Measurements from ENCODE around the gene CCSAP. TPM values are rescaled to one million over a fixed set of nuclear protein-coding genes. Genes with fewer than 3 reads are reported as not detected.
A peak's percentile ranks its signal among the peaks of the same experiment; 100 is the strongest.

CCSAP gene
- total RNA-seq, 4 donors from 2014 or later, result 7.2 to 18.1 (median 11.5) TPM

DNA sequence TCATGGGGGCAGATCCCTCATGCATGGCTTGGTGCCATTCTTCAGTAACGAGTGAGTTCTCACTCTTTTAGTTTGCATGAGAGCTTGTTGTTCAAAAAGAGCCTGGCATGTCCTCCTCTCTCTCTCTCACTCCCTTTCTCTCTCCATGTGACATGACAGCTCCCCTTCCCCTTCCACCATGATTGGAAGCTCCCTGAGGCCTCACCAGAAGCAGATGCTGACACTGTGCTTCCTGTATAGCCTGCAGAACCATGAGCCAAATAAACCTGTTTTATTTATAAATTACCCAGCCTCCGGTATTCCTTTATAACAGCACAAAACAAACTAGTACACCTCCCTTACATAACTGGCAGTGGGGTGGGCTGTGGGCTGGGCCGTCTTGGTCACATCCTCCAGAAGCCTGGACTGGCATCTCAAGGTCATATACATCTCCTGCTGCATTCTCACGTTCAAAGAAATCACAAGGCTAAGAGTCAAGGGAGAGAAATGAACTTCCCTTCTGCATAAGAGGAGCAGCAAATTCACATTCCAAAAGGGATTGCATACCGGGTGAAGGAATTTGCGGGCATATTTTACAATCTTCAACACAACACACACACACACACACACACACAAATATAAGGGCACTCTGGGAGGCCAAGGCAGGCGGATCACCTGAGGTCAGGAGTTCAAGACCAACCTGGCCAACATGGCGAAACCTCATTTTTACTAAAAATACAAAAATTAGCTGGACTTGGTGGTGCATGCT is 2.3 kb upstream of the CCSAP start:
- DNase-seq (ENCODE audit: low spot score in 2 of 2), result no peak
- peaks cover 0 to 28% (median 3%) of the 10 kb centered on the region in 4 donors for H3K4me1 ChIP-seq
- H3K36me3 ChIP-seq, result no peaks in the 10 kb centered on the region
- WGBS, 2 donors, result 74 to 77% methylated on average over 8 of the region's 8 CpGs
- H3K27me3 ChIP-seq, result peaks cover 0 to 9% of the 10 kb centered on the region in 2 donors
- TF ChIP-seq EP300 (IDR thresholded peaks at IDR 0.05) (no peak), POLR2A (IDR thresholded peaks at IDR 0.05) (no peak)
- TF ChIP-seq, protein P1, sequence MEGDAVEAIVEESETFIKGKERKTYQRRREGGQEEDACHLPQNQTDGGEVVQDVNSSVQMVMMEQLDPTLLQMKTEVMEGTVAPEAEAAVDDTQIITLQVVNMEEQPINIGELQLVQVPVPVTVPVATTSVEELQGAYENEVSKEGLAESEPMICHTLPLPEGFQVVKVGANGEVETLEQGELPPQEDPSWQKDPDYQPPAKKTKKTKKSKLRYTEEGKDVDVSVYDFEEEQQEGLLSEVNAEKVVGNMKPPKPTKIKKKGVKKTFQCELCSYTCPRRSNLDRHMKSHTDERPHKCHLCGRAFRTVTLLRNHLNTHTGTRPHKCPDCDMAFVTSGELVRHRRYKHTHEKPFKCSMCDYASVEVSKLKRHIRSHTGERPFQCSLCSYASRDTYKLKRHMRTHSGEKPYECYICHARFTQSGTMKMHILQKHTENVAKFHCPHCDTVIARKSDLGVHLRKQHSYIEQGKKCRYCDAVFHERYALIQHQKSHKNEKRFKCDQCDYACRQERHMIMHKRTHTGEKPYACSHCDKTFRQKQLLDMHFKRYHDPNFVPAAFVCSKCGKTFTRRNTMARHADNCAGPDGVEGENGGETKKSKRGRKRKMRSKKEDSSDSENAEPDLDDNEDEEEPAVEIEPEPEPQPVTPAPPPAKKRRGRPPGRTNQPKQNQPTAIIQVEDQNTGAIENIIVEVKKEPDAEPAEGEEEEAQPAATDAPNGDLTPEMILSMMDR (IDR thresholded peaks at IDR 0.05), result no peak
- H3K4me3 ChIP-seq, result no peak overlapping the region
- H3K9me3 ChIP-seq, result no peaks in the 10 kb centered on the region
- H3K27ac ChIP-seq, result no peak overlapping the region

DNA sequence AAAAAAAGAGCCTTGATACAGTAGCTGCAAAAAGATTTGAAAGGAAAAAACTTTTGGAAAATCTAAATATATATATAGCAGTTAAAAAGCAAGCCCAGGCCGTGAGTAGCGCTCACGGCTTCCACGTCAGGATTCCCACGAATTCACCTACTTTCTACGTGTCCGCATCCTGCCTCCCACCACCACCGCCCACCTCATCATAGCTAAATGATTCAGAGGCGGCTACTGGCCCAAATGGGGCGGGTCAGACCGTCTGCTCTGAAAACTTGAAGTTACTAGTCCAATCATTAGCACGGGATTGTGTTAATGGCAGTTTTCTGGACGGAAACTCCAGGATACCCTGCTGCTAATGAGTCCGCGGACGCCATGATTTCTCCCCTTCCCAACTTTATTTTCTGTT is 1.3 kb upstream of the CCSAP start:
- no peak for DNase-seq (ENCODE audit: low spot score in 2 of 2)
- no peaks in the 10 kb centered on the region for H3K36me3 ChIP-seq
- TF ChIP-seq POLR2A (IDR thresholded peaks at IDR 0.05), result no peak
- TF ChIP-seq EP300 (IDR thresholded peaks at IDR 0.05), result no peak
- TF ChIP-seq, protein P1 (IDR thresholded peaks at IDR 0.05), result no peak
- peaks cover 0 to 4% of the 10 kb centered on the region in 2 donors for H3K27me3 ChIP-seq
- H3K9me3 ChIP-seq, result no peaks in the 10 kb centered on the region
- peak overlapping the region in 2 of 4 donors; percentile 85 to 93 for H3K4me3 ChIP-seq
- H3K27ac ChIP-seq, result no peak overlapping the region
- peaks cover 0 to 29% (median 3%) of the 10 kb centered on the region in 4 donors for H3K4me1 ChIP-seq
- 73 to 82% methylated on average over 16 of the region's 16 CpGs for WGBS, 2 donors

DNA sequence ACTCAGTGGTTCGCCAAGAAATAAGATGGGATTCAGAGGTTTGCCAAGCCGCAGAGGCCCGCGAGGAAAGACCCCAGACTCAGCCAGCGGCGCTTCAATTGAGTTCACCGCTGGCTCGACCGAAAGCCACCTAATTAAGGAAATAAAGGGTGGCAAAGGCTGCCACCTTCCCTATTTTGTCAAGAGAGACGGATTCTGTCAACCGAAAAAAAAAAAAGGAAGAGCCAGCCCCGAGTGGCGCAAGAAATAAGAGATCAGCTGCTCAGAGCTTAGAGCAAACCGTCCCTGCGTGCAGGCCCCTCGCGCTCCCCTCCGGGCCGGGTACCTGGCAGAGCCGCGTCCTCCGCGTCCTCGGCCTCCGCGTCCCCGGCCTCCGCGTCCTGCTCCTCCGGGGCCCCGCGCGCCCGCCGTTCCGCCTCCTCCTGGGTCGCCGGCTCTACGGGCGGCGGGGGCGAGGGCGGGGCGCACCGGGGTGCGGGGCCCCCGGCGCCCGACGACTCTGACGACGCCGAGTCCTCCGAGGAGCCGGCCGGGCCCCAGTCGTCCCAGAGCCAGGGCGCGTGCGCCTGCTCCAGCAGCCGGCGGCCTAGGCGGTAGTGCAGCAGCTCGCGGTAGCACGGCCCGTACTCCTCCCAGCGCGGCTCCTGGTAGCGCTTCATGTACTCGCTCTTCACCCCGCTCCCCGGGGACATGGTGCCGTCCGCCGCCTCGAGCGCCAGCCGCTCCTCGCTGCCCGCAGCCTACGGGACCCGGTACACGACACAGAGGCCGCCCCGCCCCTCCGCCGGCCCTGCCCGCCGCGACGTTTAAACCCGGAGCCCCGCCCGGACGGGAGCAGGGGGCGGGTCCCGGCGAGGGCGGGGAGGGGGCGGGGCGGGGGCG is 832 bp downstream of the CCSAP start:
- TF ChIP-seq EP300 (IDR thresholded peaks at IDR 0.05), result peak in 1 of 2 donors; percentile 90
- TF ChIP-seq, protein P1 (IDR thresholded peaks at IDR 0.05), result peak in 1 of 5 experiments; percentile 12
- peak in 1 of 2 donors; percentile 74 for TF ChIP-seq POLR2A (IDR thresholded peaks at IDR 0.05)
- peaks cover 0 to 4% of the 10 kb centered on the region in 2 donors for H3K27me3 ChIP-seq
- peaks cover 0 to 29% (median 3%) of the 10 kb centered on the region in 4 donors for H3K4me1 ChIP-seq
- H3K4me3 ChIP-seq, result peak overlapping the region; percentile 85 to 97 (median 90)
- peak overlapping the region; percentile 94 to 98 (median 95) for H3K27ac ChIP-seq
- no peaks in the 10 kb centered on the region for H3K36me3 ChIP-seq
- H3K9me3 ChIP-seq, result no peaks in the 10 kb centered on the region
- whole genome bisulfite sequencing, 2 donors, result 0 to 1% methylated on average over 26 to 62 of the region's 103 CpGs
- peak; percentile 74 to 76 for DNase-seq (ENCODE audit: low spot score in 2 of 2)

DNA sequence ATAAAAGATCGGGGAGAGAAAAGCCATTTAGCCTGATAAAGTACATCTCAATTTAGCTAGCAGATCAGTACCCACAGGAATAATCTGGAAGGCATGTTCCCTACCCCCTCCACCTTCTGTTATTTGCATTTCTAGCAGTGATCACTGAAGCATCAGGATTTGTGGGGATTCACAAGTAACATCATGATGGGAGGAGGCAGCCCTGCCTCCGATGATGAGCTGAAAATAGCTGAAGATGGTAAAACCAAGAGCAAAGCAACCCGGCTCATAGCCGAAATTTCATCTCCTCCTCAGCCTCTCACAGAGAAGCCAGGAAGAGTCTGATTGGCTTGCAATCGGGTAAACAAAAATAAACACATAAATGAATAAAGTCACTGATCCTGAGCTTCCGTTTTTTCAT is 2.4 kb downstream of the CCSAP start:
- 87 to 90% methylated on average over 6 of the region's 6 CpGs for WGBS, 2 donors
- Histone ChIP-seq H3K27me3 (no peaks in the 10 kb centered on the region), H3K4me3 (no peak overlapping the region), H3K36me3 (peaks cover 0 to 9% (median 0%) of the 10 kb centered on the region in 3 donors), H3K4me1 (peaks cover 0 to 29% (median 3%) of the 10 kb centered on the region in 4 donors), H3K9me3 (no peaks in the 10 kb centered on the region), H3K27ac (no peak overlapping the region)
- TF ChIP-seq POLR2A (IDR thresholded peaks at IDR 0.05) (no peak), EP300 (IDR thresholded peaks at IDR 0.05) (no peak)
- TF ChIP-seq, protein P1 (IDR thresholded peaks at IDR 0.05), result no peak
- no peak for DNase-seq (ENCODE audit: low spot score in 2 of 2)

All from tibial nerve (tissue), 4 donors.